ENCODE measurements around the gene ZBTB5.
"Not testable (repeated sequence)": the region's sequence is repeated elsewhere in the genome, so short reads cannot be mapped to it uniquely, and the experiment has no call there.

ZBTB5 gene

GRCh38 chr9:37399336-37399735 is 65.9 kb downstream of the ZBTB5 start:
- no peak for DNase-seq

GRCh38 chr9:37398464-37399025 is 66.7 kb downstream of the ZBTB5 start:
- DNase-seq: no peak

GRCh38 chr9:37397948-37398347 is 67.3 kb downstream of the ZBTB5 start:
- DNase-seq: not testable (repeated sequence)

- DNase-seq: no peak
These were observed 69.6 kb downstream of the ZBTB5 start for GRCh38 chr9:37395663-37396062.

DNA sequence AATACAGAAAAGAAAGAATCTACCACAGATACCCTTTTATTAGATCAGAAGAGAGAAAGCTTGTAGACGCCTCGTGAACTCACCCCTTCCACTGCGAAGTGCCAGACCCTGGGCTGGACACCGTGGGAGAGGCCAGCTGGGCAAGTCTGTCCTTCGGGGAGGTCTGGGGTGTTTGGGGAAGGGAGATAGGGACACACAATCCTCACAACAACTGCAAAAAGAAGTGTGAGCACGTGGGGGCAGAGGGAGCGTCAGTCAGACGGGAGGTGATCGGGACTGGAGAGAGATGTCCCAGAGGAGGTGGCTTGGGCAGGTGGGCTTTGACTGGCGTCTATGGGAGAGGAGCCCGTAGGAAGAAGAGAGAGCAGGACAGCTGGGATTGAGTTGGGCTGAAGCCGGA is 70.0 kb downstream of the ZBTB5 start:
- no peak for DNase-seq

GRCh38 chr9:37392272-37392671 is 73.0 kb downstream of the ZBTB5 start:
- no peak for DNase-seq

DNA sequence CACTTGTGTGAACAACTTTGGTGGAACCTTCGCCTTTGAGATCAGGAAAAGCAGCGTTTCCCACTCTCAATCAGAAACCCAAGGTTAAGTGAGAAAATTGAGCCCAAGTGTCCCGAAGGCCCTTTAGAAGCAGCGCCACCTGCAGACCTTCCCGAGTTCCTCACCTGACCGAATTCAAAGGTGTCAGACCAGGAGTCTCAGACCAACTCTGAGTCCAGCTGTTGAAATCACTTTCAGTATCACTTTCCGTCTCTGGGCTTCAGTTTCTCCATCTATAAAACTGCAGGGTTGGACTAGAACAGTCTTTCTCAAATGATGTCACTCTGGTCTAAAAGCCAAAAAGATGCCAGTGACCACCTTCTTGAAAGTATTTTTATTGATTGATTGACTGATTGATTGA is 74.5 kb downstream of the ZBTB5 start:
- DNase-seq: no peak

Data from NCI-H1092 treated with DMSO at 0.1 percent for 48 hours (cell line).